Stimulated activated CD4-positive, alpha-beta T cell treated with anti-CD3 and anti-CD28 coated beads, Interleukin-4, amount 100 ng/mL, for 1 hour (primary cell): ENCODE measurements around the gene POLR3A.

Experiments
- DNase-seq: peaks from one replicate; pipeline ENCODE4 v3.0.0-alpha.2; 2020

The POLR3A gene

DNA sequence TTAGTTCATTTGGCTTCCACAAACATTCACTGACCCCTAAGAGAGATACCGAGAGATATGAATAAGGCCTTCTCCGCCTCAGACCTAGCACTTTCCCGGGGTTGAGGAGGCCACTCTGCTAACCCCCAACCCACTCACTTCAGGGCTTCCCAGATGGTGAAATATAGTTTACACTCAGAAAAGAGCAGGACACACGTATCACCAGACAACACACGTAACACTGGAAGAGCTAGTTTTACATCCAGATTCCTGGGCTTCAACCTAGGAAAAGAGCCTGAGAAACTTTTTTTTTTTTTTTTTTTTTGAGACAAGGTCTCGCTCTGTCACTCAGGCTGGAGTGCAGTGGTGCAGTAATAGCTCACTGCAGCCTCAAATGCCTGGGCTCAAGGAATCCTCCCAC lies 87.5 kb downstream of the POLR3A start:
- DNase-seq: no peak

- DNase-seq: no peak
These were observed 88.7 kb downstream of the POLR3A start for GRCh38 chr10:77940627-77941026.

- DNase-seq: no peak
These were observed 89.1 kb downstream of the POLR3A start for GRCh38 chr10:77940225-77940624.

GRCh38 chr10:77939561-77940001 lies 89.7 kb downstream of the POLR3A start:
- DNase-seq: no peak

GRCh38 chr10:77936697-77937567 lies 92.4 kb downstream of the POLR3A start:
- DNase-seq: no peak

GRCh38 chr10:77932016-77932715 lies 97.1 kb downstream of the POLR3A start:
- DNase-seq: no peak

DNA sequence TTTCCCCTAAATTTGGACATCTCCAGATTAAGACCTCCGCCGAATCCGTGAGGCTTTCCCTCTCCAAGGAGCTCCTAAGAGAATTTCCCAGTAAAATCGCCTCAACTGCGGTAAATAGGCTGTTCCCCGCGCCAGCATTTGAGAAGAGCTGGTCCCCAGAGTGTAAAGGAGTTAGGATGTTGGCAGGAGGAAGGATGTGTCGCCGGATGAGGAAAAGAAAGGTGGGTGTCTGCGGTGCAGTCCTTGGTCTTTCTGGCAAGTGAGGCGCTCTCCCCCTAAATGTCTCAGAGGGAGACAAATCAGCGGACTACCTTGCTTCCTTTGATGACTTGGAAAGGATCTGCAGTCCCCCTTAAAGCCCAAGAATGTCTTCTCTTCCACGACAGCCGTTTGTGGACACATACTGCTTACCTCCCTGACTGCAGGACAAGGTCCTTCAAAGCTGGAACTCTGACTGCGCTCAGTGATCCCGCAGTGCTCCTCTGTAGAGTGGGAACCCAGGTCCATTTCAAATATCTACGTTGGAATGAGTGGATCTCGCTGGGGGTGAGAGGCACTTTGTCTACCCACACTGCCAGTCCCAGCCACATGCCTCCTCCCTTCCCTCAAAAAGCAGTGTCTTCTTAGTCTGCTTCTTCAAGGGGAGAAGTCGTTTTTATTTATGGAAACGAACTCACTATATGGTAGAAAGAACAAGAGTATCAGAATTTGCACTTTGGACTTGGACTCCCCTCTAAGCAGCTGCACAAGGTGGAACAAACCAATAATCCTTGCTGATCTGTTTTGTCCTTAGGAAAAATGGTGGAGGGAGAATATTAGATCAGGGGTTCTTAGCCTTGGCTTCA lies 101.7 kb downstream of the POLR3A start:
- no peak for DNase-seq

DNA sequence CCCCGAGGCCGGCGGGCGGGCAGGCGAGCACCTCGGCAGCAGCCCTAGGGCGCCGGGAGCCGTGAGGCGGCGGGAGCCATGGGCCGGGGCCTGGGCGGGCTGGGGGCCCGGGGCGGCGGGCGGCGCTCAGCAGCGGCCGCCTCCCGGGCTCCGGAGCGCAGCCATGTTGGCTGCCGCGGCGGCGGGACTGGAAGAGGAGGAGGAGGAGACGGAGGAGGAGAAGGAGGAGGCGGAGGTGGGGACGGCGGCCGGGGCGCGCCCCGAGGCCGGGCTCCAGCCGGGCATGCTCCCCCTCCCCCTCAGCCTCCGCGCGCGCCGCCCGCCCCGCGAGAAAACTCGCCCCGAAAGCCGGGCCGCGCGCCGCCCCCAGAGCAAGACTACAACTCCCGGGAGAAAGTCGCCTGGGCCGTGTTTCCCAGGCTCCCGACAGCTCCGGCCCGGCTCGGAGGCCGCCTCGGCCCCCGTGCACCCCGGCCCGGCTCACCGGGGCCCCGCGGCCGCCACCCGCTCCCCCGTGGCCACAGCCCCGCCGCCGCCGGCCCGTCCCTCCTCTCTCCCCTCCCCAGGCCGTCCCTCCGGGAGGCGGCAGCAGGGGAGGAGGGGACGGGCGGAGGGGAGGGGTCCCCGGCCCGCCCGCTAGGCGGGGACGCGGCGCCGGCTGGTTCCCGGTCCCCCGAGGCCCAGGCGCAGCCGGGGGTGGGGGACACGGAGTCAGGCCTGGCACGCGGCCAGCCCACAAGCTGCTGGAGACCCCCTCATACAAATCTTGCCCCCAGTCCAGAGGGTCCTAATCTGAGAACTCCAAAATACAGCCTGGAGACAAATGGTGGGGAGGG lies 102.5 kb downstream of the POLR3A start, which contains the start of gene DLG5:
Gene DLG5 (minus strand): TSS at position 190 of the 836 bp plus-strand sequence. CDS start 235 bp downstream, outside the sequence.
- DNase-seq: peak; percentile 14

DNA sequence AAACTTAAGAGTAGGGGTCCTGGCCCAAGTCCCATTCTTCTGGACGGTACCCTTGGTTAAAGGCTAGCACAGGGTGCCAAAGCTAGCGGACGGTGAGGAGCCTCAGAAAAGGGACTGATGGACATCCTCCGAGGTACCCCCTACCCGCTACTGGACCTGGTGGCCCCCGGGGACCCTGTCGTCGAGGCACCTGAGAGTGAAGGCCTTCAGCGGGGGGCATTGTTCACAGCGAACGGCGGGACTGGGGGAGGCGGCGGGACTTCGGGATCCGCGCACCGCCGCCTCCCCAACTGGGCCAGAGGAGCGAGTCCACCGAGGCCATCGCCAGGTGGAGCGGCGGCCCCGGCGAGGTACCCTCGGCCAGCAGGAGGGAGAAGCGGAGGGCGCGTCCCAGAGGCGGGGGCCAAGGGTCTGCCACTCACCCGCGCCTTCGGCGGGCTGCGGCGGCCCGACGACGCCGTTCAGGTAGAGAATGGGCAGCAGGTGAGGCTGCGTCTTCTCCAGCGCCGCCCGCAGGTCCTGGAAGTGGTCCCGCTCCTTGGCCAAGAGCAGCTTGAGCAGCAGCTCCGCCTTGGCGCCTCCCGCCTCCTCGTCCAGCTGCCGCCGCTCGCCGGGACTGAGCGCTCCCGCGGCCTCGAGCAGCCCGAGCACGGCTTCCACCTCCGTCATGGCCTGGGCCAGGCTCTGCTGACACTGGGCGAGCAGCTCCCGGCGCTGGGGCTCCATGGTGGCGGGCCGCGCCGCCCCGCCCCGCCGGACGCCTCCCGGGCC lies 103.3 kb downstream of the POLR3A start:
- DNase-seq: peak; percentile 22

- DNase-seq: no peak
These were observed 103.9 kb downstream of the POLR3A start for GRCh38 chr10:77925410-77925794.

DNA sequence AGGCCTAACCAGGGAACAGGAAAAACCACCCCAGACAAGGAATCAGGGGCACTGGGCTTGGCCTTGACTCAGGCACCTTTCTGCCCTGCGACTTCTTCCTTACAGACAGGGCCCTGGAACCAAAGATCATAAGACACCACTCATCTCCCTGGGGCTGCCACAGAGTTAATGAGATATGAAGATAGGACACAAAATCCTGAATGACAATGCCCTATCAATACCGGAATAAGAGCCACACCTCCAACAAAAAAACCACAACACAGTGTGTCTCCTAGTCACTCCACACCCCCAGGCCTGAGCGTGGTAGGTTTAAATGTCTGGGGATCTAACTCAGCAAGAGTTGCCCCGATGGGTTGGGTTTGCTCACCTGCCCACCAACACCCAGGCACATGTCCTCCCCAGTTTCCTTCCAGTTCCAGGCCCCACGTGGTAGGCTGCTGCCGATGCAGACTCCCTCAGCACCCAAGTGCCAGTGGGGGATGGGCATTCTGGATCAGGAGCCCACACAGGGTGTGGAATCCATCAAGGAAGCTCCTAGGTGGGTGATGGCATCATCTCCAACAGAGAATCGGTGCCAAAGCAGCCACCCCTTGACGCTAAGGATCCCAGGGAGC lies 106.6 kb downstream of the POLR3A start:
- DNase-seq: no peak

DNA sequence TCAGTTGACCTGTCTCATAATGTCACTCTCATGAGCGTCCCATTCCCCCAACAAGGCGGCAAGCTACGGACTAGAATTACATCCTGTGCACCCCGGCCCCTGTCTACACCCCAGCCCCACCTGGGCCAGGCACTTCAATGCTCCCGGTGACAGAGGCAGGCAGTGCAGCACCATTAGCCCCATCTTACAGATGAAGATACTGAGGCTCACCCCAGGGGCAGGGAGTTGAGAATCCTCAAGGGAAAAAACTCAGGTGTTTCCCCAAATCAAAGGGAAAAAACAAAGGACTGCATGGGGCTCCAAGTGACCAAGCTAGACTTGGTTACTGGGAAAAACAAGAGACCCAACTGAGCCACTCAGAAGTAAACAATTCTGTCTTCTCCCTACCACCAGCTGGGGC lies 107.3 kb downstream of the POLR3A start:
- no peak for DNase-seq

- no peak for DNase-seq
These were observed 107.9 kb downstream of the POLR3A start for GRCh38 chr10:77921395-77921794.

- DNase-seq: no peak
These were observed 108.8 kb downstream of the POLR3A start for GRCh38 chr10:77920495-77920894.

DNA sequence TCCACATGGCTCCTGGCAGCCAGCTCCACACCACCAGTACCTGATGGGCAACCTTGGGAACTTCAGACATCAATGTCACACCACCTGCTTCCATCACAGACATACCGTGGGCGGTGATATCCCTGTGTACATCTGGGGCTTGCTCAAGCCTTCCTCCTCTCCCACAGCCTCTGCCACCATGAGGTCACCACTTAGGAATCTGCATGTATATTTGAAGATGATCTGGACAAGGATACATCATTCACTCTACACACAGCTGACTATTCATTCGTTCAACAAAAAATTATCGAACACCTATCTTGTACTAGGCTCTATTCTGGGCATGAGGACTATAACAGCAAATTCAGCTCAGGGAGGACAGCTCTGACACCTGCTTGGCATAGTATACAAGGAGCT lies 109.6 kb downstream of the POLR3A start:
- no peak for DNase-seq
